ENCODE measurements around the gene C1orf35. TPM values are rescaled to one million over a fixed set of nuclear protein-coding genes. Genes with fewer than 3 reads are reported as not detected.

The C1orf35 gene
- total RNA-seq, 1 donor from 2014 or later = 21.9 TPM

DNA sequence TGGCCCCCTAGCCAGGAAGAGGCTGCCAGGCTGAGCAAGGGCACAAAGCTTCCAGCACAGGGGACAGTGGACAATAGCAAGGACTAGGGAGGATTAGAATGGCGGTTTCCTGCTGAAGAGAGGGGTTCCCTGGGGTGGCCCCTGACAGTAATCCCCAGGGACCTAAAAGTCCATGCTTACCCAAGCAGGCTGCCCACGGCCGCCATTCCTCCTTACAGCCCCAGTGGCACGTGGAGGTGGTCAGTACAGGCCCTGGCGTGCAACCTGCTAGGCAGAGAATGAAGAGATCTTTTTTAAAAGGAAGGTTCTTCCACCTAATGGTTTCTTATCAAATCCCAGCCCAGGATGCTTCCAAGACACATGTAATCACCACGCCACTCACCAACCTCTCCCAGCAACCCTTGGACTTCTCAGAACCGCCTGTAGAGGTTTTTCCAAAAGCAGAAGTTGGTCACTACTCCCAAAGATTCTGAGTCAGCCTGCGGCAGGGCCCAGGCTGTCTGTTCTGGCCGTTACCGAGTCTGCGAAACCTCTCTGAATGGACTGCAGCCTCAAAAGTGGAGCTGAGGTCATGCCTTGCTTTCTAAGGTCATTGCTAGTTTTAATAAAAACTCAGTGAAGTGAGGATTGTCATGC, 5.0 kb upstream of the C1orf35 start:
- no peaks in the 10 kb centered on the region for H3K36me3 Mint-ChIP-seq (ENCODE audit: unreplicated experiment)
- H3K9me3 Mint-ChIP-seq (ENCODE audit: unreplicated experiment) = peaks cover 12% of the 10 kb centered on the region
- H3K27me3 Mint-ChIP-seq (ENCODE audit: unreplicated experiment) = peaks cover 11% of the 10 kb centered on the region
- H3K4me1 Mint-ChIP-seq (ENCODE audit: low read depth, unreplicated experiment) = peaks cover 3% of the 10 kb centered on the region
- H3K27ac Mint-ChIP-seq (ENCODE audit: unreplicated experiment) = peak overlapping the region; percentile 12
- peak overlapping the region; percentile 92 for H3K4me3 Mint-ChIP-seq (ENCODE audit: unreplicated experiment)
- TF ChIP-seq, protein P1, sequence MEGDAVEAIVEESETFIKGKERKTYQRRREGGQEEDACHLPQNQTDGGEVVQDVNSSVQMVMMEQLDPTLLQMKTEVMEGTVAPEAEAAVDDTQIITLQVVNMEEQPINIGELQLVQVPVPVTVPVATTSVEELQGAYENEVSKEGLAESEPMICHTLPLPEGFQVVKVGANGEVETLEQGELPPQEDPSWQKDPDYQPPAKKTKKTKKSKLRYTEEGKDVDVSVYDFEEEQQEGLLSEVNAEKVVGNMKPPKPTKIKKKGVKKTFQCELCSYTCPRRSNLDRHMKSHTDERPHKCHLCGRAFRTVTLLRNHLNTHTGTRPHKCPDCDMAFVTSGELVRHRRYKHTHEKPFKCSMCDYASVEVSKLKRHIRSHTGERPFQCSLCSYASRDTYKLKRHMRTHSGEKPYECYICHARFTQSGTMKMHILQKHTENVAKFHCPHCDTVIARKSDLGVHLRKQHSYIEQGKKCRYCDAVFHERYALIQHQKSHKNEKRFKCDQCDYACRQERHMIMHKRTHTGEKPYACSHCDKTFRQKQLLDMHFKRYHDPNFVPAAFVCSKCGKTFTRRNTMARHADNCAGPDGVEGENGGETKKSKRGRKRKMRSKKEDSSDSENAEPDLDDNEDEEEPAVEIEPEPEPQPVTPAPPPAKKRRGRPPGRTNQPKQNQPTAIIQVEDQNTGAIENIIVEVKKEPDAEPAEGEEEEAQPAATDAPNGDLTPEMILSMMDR (IDR thresholded peaks at IDR 0.05; ENCODE audit: partially characterized antibody, unreplicated experiment) = no peak
- DNase-seq = no peak

DNA sequence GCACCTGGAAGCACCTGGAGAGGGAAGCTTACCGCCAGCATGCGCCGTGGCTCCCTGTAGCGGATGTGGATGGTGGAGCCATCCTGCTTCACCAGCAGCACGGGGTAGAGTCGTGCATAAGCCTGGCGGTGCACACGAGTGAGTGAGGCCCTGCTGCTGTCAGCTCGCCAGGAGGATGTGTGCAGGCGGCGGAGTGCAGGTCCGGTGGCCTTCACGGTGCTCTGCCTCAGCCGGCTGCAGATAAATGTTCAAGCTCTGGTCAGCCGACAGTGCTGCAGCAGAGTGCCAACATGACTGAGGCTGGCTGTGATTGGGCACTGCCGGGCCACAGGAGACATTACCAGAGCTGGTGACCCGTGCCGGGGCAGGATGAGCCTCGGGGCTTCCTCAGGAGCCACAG, 4.5 kb upstream of the C1orf35 start:
- Mint-ChIP-seq H3K27me3 (ENCODE audit: unreplicated experiment) (peaks cover 12% of the 10 kb centered on the region), H3K4me3 (ENCODE audit: unreplicated experiment) (peak overlapping the region; percentile 92), H3K9me3 (ENCODE audit: unreplicated experiment) (peaks cover 12% of the 10 kb centered on the region), H3K36me3 (ENCODE audit: unreplicated experiment) (no peaks in the 10 kb centered on the region), H3K27ac (ENCODE audit: unreplicated experiment) (no peak overlapping the region), H3K4me1 (ENCODE audit: low read depth, unreplicated experiment) (peaks cover 3% of the 10 kb centered on the region)
- DNase-seq = no peak
- TF ChIP-seq, protein P1 (IDR thresholded peaks at IDR 0.05; ENCODE audit: partially characterized antibody, unreplicated experiment) = no peak

DNA sequence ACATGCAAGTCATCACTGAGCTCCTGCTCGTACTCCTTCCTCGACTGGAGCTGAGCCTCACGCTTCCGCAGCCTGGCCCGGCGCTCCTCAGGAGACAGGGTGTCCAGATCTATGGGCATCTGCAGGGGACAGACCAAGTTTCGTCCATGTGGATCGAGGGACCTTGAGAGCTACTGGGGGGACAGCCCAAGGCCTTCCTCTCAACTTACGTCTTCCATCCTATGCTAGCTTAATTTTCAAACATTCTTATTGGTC, 3.6 kb upstream of the C1orf35 start:
- Mint-ChIP-seq H3K4me3 (ENCODE audit: unreplicated experiment) (no peak overlapping the region), H3K27ac (ENCODE audit: unreplicated experiment) (peak overlapping the region; percentile 1)

DNA sequence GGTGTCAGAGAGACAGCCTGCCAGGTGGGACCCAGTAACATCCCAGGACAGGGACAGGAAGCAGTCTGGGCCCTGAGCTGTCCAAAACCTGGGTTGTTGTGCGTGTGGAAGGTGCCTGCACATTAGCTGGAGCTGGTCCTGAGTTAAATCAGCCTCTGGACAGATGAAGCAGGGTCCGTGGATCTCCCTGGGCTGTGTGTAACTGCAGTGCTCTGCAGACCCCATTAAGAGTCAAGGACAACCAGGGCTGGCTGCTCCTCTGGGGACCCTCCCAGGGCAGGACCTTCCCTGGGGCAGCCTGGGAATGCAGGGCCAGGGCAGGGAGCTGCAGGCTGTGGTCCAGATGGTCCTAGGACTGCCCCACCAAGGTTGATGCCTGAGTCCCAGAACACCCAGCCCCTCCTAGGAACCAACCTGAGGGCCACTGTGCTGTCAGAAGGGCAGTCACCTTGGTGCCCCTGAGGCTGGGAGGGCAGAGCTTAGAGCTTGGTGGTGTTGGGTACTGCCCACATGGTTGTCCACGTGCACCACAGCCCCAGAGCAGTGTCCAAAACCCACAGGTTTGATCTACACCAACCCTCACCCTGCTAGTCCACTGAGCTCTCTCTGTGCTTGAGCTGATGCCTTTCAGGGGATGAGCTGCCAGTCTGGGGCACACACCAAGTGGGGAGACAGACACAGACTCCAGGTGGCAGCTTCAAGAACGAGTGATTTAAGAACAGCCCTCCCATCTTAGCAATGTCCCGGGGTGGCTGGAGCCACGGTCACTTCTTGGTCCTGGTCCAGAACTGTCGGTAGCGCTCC, 3.1 kb upstream of the C1orf35 start:
- no peaks in the 10 kb centered on the region for H3K36me3 Mint-ChIP-seq (ENCODE audit: unreplicated experiment)
- no peak overlapping the region for H3K27ac Mint-ChIP-seq (ENCODE audit: unreplicated experiment)
- peaks cover 14% of the 10 kb centered on the region for H3K27me3 Mint-ChIP-seq (ENCODE audit: unreplicated experiment)
- H3K9me3 Mint-ChIP-seq (ENCODE audit: unreplicated experiment) = peaks cover 14% of the 10 kb centered on the region
- H3K4me1 Mint-ChIP-seq (ENCODE audit: low read depth, unreplicated experiment) = peaks cover 3% of the 10 kb centered on the region
- TF ChIP-seq, protein P1 (IDR thresholded peaks at IDR 0.05; ENCODE audit: partially characterized antibody, unreplicated experiment) = no peak
- no peak overlapping the region for H3K4me3 Mint-ChIP-seq (ENCODE audit: unreplicated experiment)
- no peak for DNase-seq

More for the DNA sequence above, 3.6 kb upstream of the C1orf35 start:
- TF ChIP-seq, protein P1 (IDR thresholded peaks at IDR 0.05; ENCODE audit: partially characterized antibody, unreplicated experiment) = no peak
- no peak for DNase-seq
- H3K9me3 Mint-ChIP-seq (ENCODE audit: unreplicated experiment) = peaks cover 12% of the 10 kb centered on the region
- H3K4me1 Mint-ChIP-seq (ENCODE audit: low read depth, unreplicated experiment) = peaks cover 3% of the 10 kb centered on the region
- H3K27me3 Mint-ChIP-seq (ENCODE audit: unreplicated experiment) = peaks cover 12% of the 10 kb centered on the region
- H3K36me3 Mint-ChIP-seq (ENCODE audit: unreplicated experiment) = no peaks in the 10 kb centered on the region
